Measurements from ENCODE around the gene ODF2. TPM values are rescaled to one million over a fixed set of nuclear protein-coding genes. Genes with fewer than 3 reads are reported as not detected.

ODF2 gene
- total RNA-seq, 1 experiment from 2014 or later, result 46.8 TPM

GRCh38 chr9:128540634-128541360, 85.0 kb downstream of the ODF2 start (continued):
- TF ChIP-seq REST (IDR thresholded peaks at IDR 0.05; ENCODE audit: low read depth) (no peak), FOSL1 (IDR thresholded peaks at IDR 0.05; ENCODE audit: low read depth) (no peak), ZFX (IDR thresholded peaks at IDR 0.05) (no peak), SP1 (IDR thresholded peaks at IDR 0.05; ENCODE audit: low read depth) (no peak), JUND (IDR thresholded peaks at IDR 0.05) (no peak), YY1 (IDR thresholded peaks at IDR 0.05; ENCODE audit: extremely low read depth, insufficient replicate concordance, low read depth, low read length) (no peak), CEBPB (IDR thresholded peaks at IDR 0.05; ENCODE audit: low read depth) (no peak), SIN3A (IDR thresholded peaks at IDR 0.05; ENCODE audit: low read depth) (no peak), EGR1 (IDR thresholded peaks at IDR 0.05; ENCODE audit: low read depth) (no peak), POLR2AphosphoS5 (IDR thresholded peaks at IDR 0.05; ENCODE audit: low read depth, low read length) (no peak)

DNA sequence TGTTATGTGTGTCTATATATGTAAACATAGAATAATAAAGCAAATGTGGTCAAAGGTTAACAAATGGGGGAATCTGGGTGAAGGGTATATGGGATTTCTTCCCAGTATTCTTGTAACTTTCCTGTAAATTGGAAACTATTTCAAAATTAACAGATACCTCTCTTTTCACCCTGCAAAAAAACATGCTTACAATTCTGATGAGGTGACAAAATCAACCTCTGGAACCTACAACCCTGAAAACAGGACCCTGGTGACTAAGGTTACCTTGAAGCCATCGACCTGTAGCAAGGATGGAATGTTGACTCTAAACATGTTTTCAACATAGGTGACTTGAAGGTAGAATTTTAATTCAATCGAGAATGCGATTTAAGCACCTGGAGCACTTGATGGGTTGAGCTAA, 90.7 kb downstream of the ODF2 start:
- H3K4me1 ChIP-seq (ENCODE audit: control insufficient read depth in 1 of 2, insufficient read depth in 2 of 2, low read length in 2 of 2), result peaks cover 0 to 6% of the 10 kb centered on the region in 2 experiments; a peak in 2 of 4 replicates
- no peak overlapping the region for H2AFZ ChIP-seq (ENCODE audit: low read depth, low read length, poor library complexity, severe bottlenecking)
- no peak overlapping the region for H3K4me2 ChIP-seq (ENCODE audit: low read length)
- no peak overlapping the region for H3K4me3 ChIP-seq (replicated peaks in 1 of 2; ENCODE audit: low read depth in 1 of 2, low read length in 2 of 2)
- no peaks in the 10 kb centered on the region for H3K9me3 ChIP-seq (ENCODE audit: control insufficient read depth in 1 of 2, insufficient read depth in 1 of 2, low read depth in 1 of 2, low read length in 2 of 2)
- ATAC-seq (no peak), DNase-seq (ENCODE audit: low read depth, low spot score) (no peak)
- H3K9me2 ChIP-seq (ENCODE audit: insufficient read depth), result no peaks in the 10 kb centered on the region
- H3K27ac ChIP-seq (ENCODE audit: low read depth, low read length), result no peak overlapping the region
- POLR2A ChIA-PET, result no interaction called here
- no peaks in the 10 kb centered on the region for H3K79me2 ChIP-seq (ENCODE audit: insufficient read depth, low read length)
- RAD21 ChIA-PET (ENCODE audit: low non-redundant PET in 1 of 2, low total read pairs in 2 of 2, uncharacterized antibody in 2 of 2, unreplicated experiment in 2 of 2), result no interaction called here
- H3K36me3 ChIP-seq (ENCODE audit: control insufficient read depth in 1 of 2, insufficient read depth in 2 of 2, low read length in 2 of 2), result peaks cover 0 to 5% of the 10 kb centered on the region in 2 experiments; a peak in 1 of 4 replicates
- BruUV-seq (replicated peaks), result no TSS peak
- no peaks in the 10 kb centered on the region for H3K27me3 ChIP-seq (ENCODE audit: insufficient read depth, low read length)
- intact Hi-C loops (cut with micrococcal nuclease), result no loop called here
- CTCF ChIA-PET, result no interaction called here
- H4K20me1 ChIP-seq (ENCODE audit: insufficient read depth), result no peaks in the 10 kb centered on the region
- no peak overlapping the region for H3K9ac ChIP-seq (ENCODE audit: low read length)
- no peak for TF ChIP-seq ATF3 (IDR thresholded peaks at IDR 0.05)
- no peak for TF ChIP-seq ZFX (IDR thresholded peaks at IDR 0.05)
- no peak for TF ChIP-seq SRF (IDR thresholded peaks at IDR 0.05; ENCODE audit: low read depth)
- TF ChIP-seq EZH2 (IDR thresholded peaks at IDR 0.05), result no peak
- no peak for TF ChIP-seq CEBPB (IDR thresholded peaks at IDR 0.05; ENCODE audit: low read depth)
- no peak for TF ChIP-seq REST (IDR thresholded peaks at IDR 0.05; ENCODE audit: low read depth)
- no peak for TF ChIP-seq JUND (IDR thresholded peaks at IDR 0.05)
- TF ChIP-seq SIN3A (IDR thresholded peaks at IDR 0.05; ENCODE audit: low read depth), result no peak
- TF ChIP-seq, protein P1, sequence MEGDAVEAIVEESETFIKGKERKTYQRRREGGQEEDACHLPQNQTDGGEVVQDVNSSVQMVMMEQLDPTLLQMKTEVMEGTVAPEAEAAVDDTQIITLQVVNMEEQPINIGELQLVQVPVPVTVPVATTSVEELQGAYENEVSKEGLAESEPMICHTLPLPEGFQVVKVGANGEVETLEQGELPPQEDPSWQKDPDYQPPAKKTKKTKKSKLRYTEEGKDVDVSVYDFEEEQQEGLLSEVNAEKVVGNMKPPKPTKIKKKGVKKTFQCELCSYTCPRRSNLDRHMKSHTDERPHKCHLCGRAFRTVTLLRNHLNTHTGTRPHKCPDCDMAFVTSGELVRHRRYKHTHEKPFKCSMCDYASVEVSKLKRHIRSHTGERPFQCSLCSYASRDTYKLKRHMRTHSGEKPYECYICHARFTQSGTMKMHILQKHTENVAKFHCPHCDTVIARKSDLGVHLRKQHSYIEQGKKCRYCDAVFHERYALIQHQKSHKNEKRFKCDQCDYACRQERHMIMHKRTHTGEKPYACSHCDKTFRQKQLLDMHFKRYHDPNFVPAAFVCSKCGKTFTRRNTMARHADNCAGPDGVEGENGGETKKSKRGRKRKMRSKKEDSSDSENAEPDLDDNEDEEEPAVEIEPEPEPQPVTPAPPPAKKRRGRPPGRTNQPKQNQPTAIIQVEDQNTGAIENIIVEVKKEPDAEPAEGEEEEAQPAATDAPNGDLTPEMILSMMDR (IDR thresholded peaks at IDR 0.05 in 2 of 3, conservative IDR thresholded peaks at IDR 0.05 in 1 of 3; ENCODE audit: borderline replicate concordance in 1 of 3, insufficient read depth in 1 of 3, low read depth in 2 of 3, low read length in 2 of 3), result no peak
- TF ChIP-seq CBX3 (IDR thresholded peaks at IDR 0.05; ENCODE audit: low read depth), result no peak
- no peak for TF ChIP-seq TCF7L2 (IDR thresholded peaks at IDR 0.05; ENCODE audit: borderline replicate concordance, extremely low read depth, insufficient read depth, insufficient read length)
